HL-60 (cell line): Measurements from ENCODE around the gene MAJIN.

Source experiments
- DNase-seq, 2 experiments: peaks; one replicate each; pipeline ENCODE4 v3.0.0-alpha.2; 2010 to 2020; ENCODE audit warnings: low read depth in 1 of 2, low spot score in 1 of 2
- H3K27ac ChIP-seq: fragments of 250-450 bp; sonication (Bioruptor Pico); replicated peaks from 2 replicates; pipeline ENCODE4 v1.5.1; 2020; ENCODE audit warnings: mild to moderate bottlenecking, moderate library complexity
- H3K27me3 ChIP-seq: fragments of 250-450 bp; sonication (Bioruptor Pico); 2 replicates; pipeline ENCODE4 v1.5.1; 2021; ENCODE audit warnings: mild to moderate bottlenecking, moderate library complexity; ENCODE audit not compliant: insufficient read depth, poor library complexity, severe bottlenecking
- H3K4me3 ChIP-seq: replicated peaks from 2 replicates; pipeline ENCODE4 v1.5.1; 2011; ENCODE audit warnings: mild to moderate bottlenecking, control low read depth, low read length; ENCODE audit not compliant: insufficient read depth
- GABPA ChIP-seq: IDR thresholded peaks from 2 replicates; pipeline ENCODE4 v1.6.1; 2012; ENCODE audit warnings: low read depth
- POLR2AphosphoS5 ChIP-seq: IDR thresholded peaks from 2 replicates; pipeline ENCODE4 v1.6.1; 2012; ENCODE audit warnings: low read depth
- SPI1 ChIP-seq: IDR thresholded peaks from 2 replicates; pipeline ENCODE4 v1.6.1; 2012; ENCODE audit warnings: low read depth, mild to moderate bottlenecking, borderline replicate concordance
- TF ChIP-seq, protein P1 (sequence below): IDR thresholded peaks from 2 replicates; pipeline ENCODE4 v1.6.1; 2012; ENCODE audit warnings: low read depth; ENCODE audit not compliant: insufficient replicate concordance
- TF ChIP-seq, protein P2 (sequence below): IDR thresholded peaks from one replicate; pipeline ENCODE4 v1.5.1; 2011; ENCODE audit warnings: low read length, control low read depth, inconsistent platforms; ENCODE audit not compliant: insufficient read depth

The MAJIN gene

DNA sequence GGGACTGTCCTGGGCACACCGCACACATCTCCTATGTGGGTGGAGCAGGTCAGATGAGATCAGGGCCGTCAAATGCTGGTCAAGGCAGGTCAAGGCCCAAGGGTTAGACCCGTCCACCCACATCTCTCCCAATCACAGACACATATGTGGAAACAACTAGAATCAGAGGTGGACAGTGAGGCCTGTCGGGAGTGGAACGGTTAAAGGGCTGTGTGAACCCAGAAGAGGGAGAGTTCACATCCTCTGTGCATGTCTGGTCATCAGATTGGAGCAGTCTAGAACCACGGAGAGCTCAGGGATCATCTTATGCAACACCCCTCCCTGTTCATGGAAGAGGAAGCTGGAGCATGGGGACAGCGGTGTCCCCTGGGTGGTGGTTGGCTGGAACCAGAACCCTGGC is 47.9 kb upstream of the MAJIN start:
- no peak overlapping the region for H3K4me3 ChIP-seq

DNA sequence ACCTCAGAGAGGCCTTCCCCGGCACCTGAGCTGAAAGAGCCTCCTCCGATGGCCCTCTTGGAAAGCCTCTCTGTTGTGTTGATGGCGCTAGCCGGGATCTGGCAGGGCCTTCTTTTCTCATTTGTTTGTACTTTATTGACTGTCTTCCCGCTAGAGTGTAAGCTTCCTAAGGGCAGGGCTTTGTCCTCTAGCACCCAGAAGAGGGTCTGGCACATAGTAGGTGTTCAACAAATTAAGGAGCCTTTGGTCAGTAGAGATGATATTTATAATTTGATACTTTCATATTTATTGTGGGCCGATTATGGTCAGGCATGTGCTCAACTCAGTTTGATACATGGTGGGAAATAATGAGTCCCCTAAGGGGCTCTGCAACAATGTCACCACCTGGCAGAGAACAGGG is 46.0 kb upstream of the MAJIN start:
- H3K27ac ChIP-seq = no peak overlapping the region
- no peaks in the 10 kb centered on the region for H3K27me3 ChIP-seq
- no peak for DNase-seq
- TF ChIP-seq GABPA (no peak), POLR2AphosphoS5 (no peak), SPI1 (no peak)
- TF ChIP-seq, protein P1, sequence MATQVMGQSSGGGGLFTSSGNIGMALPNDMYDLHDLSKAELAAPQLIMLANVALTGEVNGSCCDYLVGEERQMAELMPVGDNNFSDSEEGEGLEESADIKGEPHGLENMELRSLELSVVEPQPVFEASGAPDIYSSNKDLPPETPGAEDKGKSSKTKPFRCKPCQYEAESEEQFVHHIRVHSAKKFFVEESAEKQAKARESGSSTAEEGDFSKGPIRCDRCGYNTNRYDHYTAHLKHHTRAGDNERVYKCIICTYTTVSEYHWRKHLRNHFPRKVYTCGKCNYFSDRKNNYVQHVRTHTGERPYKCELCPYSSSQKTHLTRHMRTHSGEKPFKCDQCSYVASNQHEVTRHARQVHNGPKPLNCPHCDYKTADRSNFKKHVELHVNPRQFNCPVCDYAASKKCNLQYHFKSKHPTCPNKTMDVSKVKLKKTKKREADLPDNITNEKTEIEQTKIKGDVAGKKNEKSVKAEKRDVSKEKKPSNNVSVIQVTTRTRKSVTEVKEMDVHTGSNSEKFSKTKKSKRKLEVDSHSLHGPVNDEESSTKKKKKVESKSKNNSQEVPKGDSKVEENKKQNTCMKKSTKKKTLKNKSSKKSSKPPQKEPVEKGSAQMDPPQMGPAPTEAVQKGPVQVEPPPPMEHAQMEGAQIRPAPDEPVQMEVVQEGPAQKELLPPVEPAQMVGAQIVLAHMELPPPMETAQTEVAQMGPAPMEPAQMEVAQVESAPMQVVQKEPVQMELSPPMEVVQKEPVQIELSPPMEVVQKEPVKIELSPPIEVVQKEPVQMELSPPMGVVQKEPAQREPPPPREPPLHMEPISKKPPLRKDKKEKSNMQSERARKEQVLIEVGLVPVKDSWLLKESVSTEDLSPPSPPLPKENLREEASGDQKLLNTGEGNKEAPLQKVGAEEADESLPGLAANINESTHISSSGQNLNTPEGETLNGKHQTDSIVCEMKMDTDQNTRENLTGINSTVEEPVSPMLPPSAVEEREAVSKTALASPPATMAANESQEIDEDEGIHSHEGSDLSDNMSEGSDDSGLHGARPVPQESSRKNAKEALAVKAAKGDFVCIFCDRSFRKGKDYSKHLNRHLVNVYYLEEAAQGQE = no peak
- TF ChIP-seq, protein P2, sequence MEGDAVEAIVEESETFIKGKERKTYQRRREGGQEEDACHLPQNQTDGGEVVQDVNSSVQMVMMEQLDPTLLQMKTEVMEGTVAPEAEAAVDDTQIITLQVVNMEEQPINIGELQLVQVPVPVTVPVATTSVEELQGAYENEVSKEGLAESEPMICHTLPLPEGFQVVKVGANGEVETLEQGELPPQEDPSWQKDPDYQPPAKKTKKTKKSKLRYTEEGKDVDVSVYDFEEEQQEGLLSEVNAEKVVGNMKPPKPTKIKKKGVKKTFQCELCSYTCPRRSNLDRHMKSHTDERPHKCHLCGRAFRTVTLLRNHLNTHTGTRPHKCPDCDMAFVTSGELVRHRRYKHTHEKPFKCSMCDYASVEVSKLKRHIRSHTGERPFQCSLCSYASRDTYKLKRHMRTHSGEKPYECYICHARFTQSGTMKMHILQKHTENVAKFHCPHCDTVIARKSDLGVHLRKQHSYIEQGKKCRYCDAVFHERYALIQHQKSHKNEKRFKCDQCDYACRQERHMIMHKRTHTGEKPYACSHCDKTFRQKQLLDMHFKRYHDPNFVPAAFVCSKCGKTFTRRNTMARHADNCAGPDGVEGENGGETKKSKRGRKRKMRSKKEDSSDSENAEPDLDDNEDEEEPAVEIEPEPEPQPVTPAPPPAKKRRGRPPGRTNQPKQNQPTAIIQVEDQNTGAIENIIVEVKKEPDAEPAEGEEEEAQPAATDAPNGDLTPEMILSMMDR = no peak
- no peak overlapping the region for H3K4me3 ChIP-seq

More for the DNA sequence above, 47.9 kb upstream of the MAJIN start:
- peak in 1 of 2 experiments; percentile 44 for DNase-seq
- Histone ChIP-seq H3K27ac (no peak overlapping the region), H3K27me3 (no peaks in the 10 kb centered on the region)
- TF ChIP-seq, protein P2 = no peak
- no peak for TF ChIP-seq POLR2AphosphoS5
- TF ChIP-seq SPI1 = no peak
- TF ChIP-seq, protein P1 = no peak
- no peak for TF ChIP-seq GABPA

GRCh38 chr11:65016705-65017104 is 44.8 kb upstream of the MAJIN start:
- DNase-seq = no peak
- TF ChIP-seq POLR2AphosphoS5 = no peak
- no peak overlapping the region for H3K27ac ChIP-seq
- no peaks in the 10 kb centered on the region for H3K27me3 ChIP-seq
- no peak overlapping the region for H3K4me3 ChIP-seq

GRCh38 chr11:65014726-65015227 is 42.9 kb upstream of the MAJIN start:
- DNase-seq = peak in 1 of 2 experiments; percentile 24
- H3K4me3 ChIP-seq = peak overlapping the region; percentile 60
- TF ChIP-seq, protein P2 = no peak
- no peak for TF ChIP-seq GABPA
- no peak for TF ChIP-seq SPI1
- TF ChIP-seq POLR2AphosphoS5 = no peak
- TF ChIP-seq, protein P1 = no peak
- no peaks in the 10 kb centered on the region for H3K27me3 ChIP-seq
- H3K27ac ChIP-seq = peak overlapping the region; percentile 89
